T47D (cell line): ENCODE results near the gene PEX11G.
A peak's percentile ranks its signal among the peaks of the same experiment; 100 is the strongest.

Source experiments
- DNase-seq, 2 experiments: peaks; one replicate each; pipeline versions ENCODE4 v3.0.0 to v3.0.0-alpha.2; 2011 to 2012; ENCODE audit warnings: low read depth in 1 of 2, low spot score in 1 of 2
- JUND ChIP-seq: IDR thresholded peaks from 2 replicates; pipeline ENCODE4 v1.6.1; 2012; ENCODE audit warnings: low read depth
- in situ Hi-C: cut with HindIII; loops from 2 replicates; pipeline ENCODE4 v1.10.0; 2016; ENCODE audit warnings: low sequenced_read_pairs, low pct_unique_long_range_greater_than_20kb

Gene PEX11G

GRCh38 chr19:7488736-7489353 lies at the start of gene PEX11G:
Gene PEX11G (minus strand): TSS chr19:7489035. CDS start chr19:7489010, 25 bp downstream.
- in situ Hi-C loops: no loop called here
- no peak for TF ChIP-seq JUND
- DNase-seq: peak; percentile 85 to 92

- DNase-seq: no peak
- no peak for TF ChIP-seq JUND
- in situ Hi-C loops: no loop called here
Observed at GRCh38 chr19:7535998-7536695, 47.3 kb upstream of the PEX11G start.

GRCh38 chr19:7535047-7535997 lies 46.5 kb upstream of the PEX11G start, which contains the start of gene PNPLA6:
Gene PNPLA6 (plus strand): TSS chr19:7535717. CDS start chr19:7535789, 72 bp downstream.
- TF ChIP-seq JUND: no peak
- in situ Hi-C loops: no loop called here
- peak; percentile 91 to 92 for DNase-seq

GRCh38 chr19:7534531-7535046 lies 45.8 kb upstream of the PEX11G start:
- in situ Hi-C loops: no loop called here
- TF ChIP-seq JUND: no peak
- peak; percentile 53 to 60 for DNase-seq

GRCh38 chr19:7533925-7534480 lies 45.2 kb upstream of the PEX11G start:
- TF ChIP-seq JUND: no peak
- peak; percentile 79 to 88 for DNase-seq
- in situ Hi-C loops: no loop called here

- in situ Hi-C loops: no loop called here
- no peak for TF ChIP-seq JUND
- DNase-seq: peak in 1 of 2 experiments; percentile 42
Observed at GRCh38 chr19:7533281-7533885, 44.5 kb upstream of the PEX11G start.

- no peak for DNase-seq
- in situ Hi-C loops: no loop called here
- no peak for TF ChIP-seq JUND
Observed at GRCh38 chr19:7529610-7530490, 41.0 kb upstream of the PEX11G start.

- in situ Hi-C loops: no loop called here
- no peak for TF ChIP-seq JUND
- no peak for DNase-seq
Observed at GRCh38 chr19:7529246-7529600, 40.4 kb upstream of the PEX11G start.

GRCh38 chr19:7528522-7529245 lies 39.8 kb upstream of the PEX11G start:
- in situ Hi-C loops: no loop called here
- no peak for TF ChIP-seq JUND
- DNase-seq: no peak

GRCh38 chr19:7528192-7528519 lies 39.3 kb upstream of the PEX11G start:
- in situ Hi-C loops: no loop called here
- no peak for TF ChIP-seq JUND
- DNase-seq: no peak
